Brain microvascular endothelial cell (primary cell): ENCODE measurements around the gene LGMN.
A peak's percentile ranks its signal among the peaks of the same experiment; 100 is the strongest.

Source experiments
- DNase-seq: peaks from one replicate; pipeline ENCODE4 v3.0.0-alpha.2; 2020
- H3K27ac ChIP-seq: fragments of 250-450 bp; sonication (Bioruptor Pico); 2 replicates; pipeline ENCODE4 v1.5.1; 2020; ENCODE audit warnings: mild to moderate bottlenecking, moderate library complexity
- H3K27me3 ChIP-seq: fragments of 250-450 bp; sonication (Bioruptor Pico); replicated peaks from 2 replicates; pipeline ENCODE4 v1.5.1; 2020; ENCODE audit warnings: mild to moderate bottlenecking
- H3K36me3 ChIP-seq: fragments of 250-450 bp; sonication (Bioruptor Pico); replicated peaks from 2 replicates; pipeline ENCODE4 v1.5.1; 2020; ENCODE audit warnings: mild to moderate bottlenecking
- H3K4me3 ChIP-seq: 2 replicates; pipeline ENCODE4 v1.5.1; 2011; ENCODE audit warnings: low read depth, mild to moderate bottlenecking, control low read depth, low read length, moderate library complexity
- CTCF ChIP-seq: IDR thresholded peaks from 2 replicates; pipeline ENCODE4 v1.5.1; 2011; ENCODE audit warnings: low read depth, mild to moderate bottlenecking, moderate library complexity, low read length, control low read depth, inconsistent platforms; ENCODE audit errors: missing control alignments
- in situ Hi-C: cut with HindIII; loops from 2 replicates; pipeline ENCODE4 v1.10.0; 2017; ENCODE audit warnings: low sequenced_read_pairs, low pct_ligation_motif_present

The LGMN gene

GRCh38 chr14:92670160-92670559 lies 78.3 kb downstream of the LGMN start:
- no peaks in the 10 kb centered on the region for H3K36me3 ChIP-seq
- H3K4me3 ChIP-seq, result no peak overlapping the region
- in situ Hi-C loops, result no loop called here
- peak; percentile 35 for TF ChIP-seq CTCF
- H3K27me3 ChIP-seq, result no peaks in the 10 kb centered on the region
- H3K27ac ChIP-seq, result no peak overlapping the region
- DNase-seq, result no peak

- no peak for TF ChIP-seq CTCF
- H3K4me3 ChIP-seq, result no peak overlapping the region
- in situ Hi-C loops, result no loop called here
- no peaks in the 10 kb centered on the region for H3K36me3 ChIP-seq
- no peaks in the 10 kb centered on the region for H3K27me3 ChIP-seq
- DNase-seq, result no peak
- H3K27ac ChIP-seq, result no peak overlapping the region
Measured at GRCh38 chr14:92668276-92668973, 80.0 kb downstream of the LGMN start.

GRCh38 chr14:92666251-92666650 lies 82.2 kb downstream of the LGMN start:
- TF ChIP-seq CTCF, result no peak
- no peak overlapping the region for H3K27ac ChIP-seq
- in situ Hi-C loops, result no loop called here
- no peak for DNase-seq
- no peaks in the 10 kb centered on the region for H3K27me3 ChIP-seq
- peaks cover under 1% of the 10 kb centered on the region for H3K36me3 ChIP-seq
- H3K4me3 ChIP-seq, result no peak overlapping the region

GRCh38 chr14:92665661-92666110 lies 82.7 kb downstream of the LGMN start:
- H3K27me3 ChIP-seq, result no peaks in the 10 kb centered on the region
- no peak for DNase-seq
- peaks cover 5% of the 10 kb centered on the region for H3K36me3 ChIP-seq
- in situ Hi-C loops, result no loop called here
- H3K27ac ChIP-seq, result no peak overlapping the region
- no peak for TF ChIP-seq CTCF
- no peak overlapping the region for H3K4me3 ChIP-seq

GRCh38 chr14:92663049-92663448 lies 85.4 kb downstream of the LGMN start:
- Histone ChIP-seq H3K27me3 (no peaks in the 10 kb centered on the region), H3K4me3 (no peak overlapping the region), H3K36me3 (peaks cover 14% of the 10 kb centered on the region), H3K27ac (no peak overlapping the region)
- no peak for TF ChIP-seq CTCF
- in situ Hi-C loops, result no loop called here
- DNase-seq, result no peak

GRCh38 chr14:92660571-92660970 lies 87.9 kb downstream of the LGMN start:
- H3K4me3 ChIP-seq, result no peak overlapping the region
- H3K27me3 ChIP-seq, result no peaks in the 10 kb centered on the region
- peaks cover 14% of the 10 kb centered on the region for H3K36me3 ChIP-seq
- no peak for TF ChIP-seq CTCF
- in situ Hi-C loops, result no loop called here
- H3K27ac ChIP-seq, result no peak overlapping the region
- DNase-seq, result no peak
